ENCODE data around the gene L3MBTL1.

L3MBTL1 gene

GRCh38 chr20:43528258-43528875, 20.9 kb downstream of the L3MBTL1 start:
- H3K9me3 ChIP-seq (replicated peaks in 1 of 2; ENCODE audit: control insufficient read depth in 2 of 2, insufficient read depth in 1 of 2, low read depth in 1 of 2, low read length in 2 of 2) = no peaks in the 10 kb centered on the region
- no peak overlapping the region for H2BK15ac ChIP-seq (ENCODE audit: low read length)
- H3K4ac ChIP-seq (ENCODE audit: low read length) = no peak overlapping the region
- H3K79me1 ChIP-seq (ENCODE audit: low read depth, low read length) = no peaks in the 10 kb centered on the region
- H3K14ac ChIP-seq (ENCODE audit: low read length) = no peak overlapping the region
- H3K9ac ChIP-seq (ENCODE audit: low read depth, low read length, poor library complexity) = no peak overlapping the region
- no peak overlapping the region for H3K4me3 ChIP-seq (ENCODE audit: low read length in 2 of 2)
- WGBS, 2 donors (ENCODE audit: extremely low coverage in 2 of 2, insufficient read length in 2 of 2, insufficient replicate concordance in 1 of 2) = no CpG with 5 or more reads among the region's 8 CpGs
- no peaks in the 10 kb centered on the region for H3K4me1 ChIP-seq (ENCODE audit: control insufficient read depth in 2 of 2, insufficient read depth in 1 of 2, low read depth in 1 of 2, low read length in 2 of 2)
- no peak overlapping the region for H2AK5ac ChIP-seq (ENCODE audit: low read depth, low read length)
- H3K23ac ChIP-seq (ENCODE audit: low read depth, low read length, poor library complexity) = no peak overlapping the region
- H2AFZ ChIP-seq (ENCODE audit: low read length) = no peak overlapping the region
- H3K27ac ChIP-seq (replicated peaks; ENCODE audit: low read length) = no peak overlapping the region
- H2BK120ac ChIP-seq (ENCODE audit: low read depth, low read length) = no peak overlapping the region
- no peak for DNase-seq (ENCODE audit: low spot score)
- no peak overlapping the region for H4K91ac ChIP-seq (ENCODE audit: low read depth, low read length, poor library complexity)
- no peak overlapping the region for H2BK5ac ChIP-seq (ENCODE audit: low read length)
- no peak overlapping the region for H3K4me2 ChIP-seq (ENCODE audit: insufficient read depth, low read length, poor library complexity, severe bottlenecking)
- no peak overlapping the region for H3K18ac ChIP-seq (ENCODE audit: low read length)
- H3K36me3 ChIP-seq (replicated peaks in 1 of 2; ENCODE audit: control insufficient read depth in 2 of 2, insufficient read depth in 2 of 2, low read length in 2 of 2) = peaks cover 1 to 17% of the 10 kb centered on the region in 2 donors
- no peak overlapping the region for H2BK12ac ChIP-seq (ENCODE audit: low read length)
- no peaks in the 10 kb centered on the region for H3K27me3 ChIP-seq (ENCODE audit: control insufficient read depth in 3 of 3, insufficient read depth in 3 of 3, low read depth in 1 of 3, low read length in 3 of 3)
- no peak overlapping the region for H4K8ac ChIP-seq (ENCODE audit: low read depth, low read length)

DNA sequence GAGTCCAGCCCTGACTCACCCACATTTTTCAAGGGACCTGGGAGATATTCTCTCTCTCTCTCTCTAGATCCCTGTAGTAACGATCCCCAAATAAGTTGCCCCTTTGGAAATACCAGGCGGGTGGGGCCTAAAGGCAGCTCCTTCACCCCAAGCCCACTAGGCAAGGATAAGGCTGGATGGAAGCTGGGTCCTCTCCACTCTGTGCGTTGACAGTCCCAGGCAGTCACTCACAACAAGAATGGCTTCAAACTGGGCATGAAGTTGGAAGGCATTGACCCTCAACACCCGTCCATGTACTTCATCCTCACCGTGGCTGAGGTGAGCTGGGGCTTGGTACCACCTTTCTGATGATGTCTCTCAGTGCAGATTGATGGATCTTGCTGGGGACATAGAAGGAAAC, 21.6 kb downstream of the L3MBTL1 start:
- Histone ChIP-seq H3K14ac (ENCODE audit: low read length) (no peak overlapping the region), H4K91ac (ENCODE audit: low read depth, low read length, poor library complexity) (no peak overlapping the region), H4K8ac (ENCODE audit: low read depth, low read length) (no peak overlapping the region), H3K4ac (ENCODE audit: low read length) (no peak overlapping the region), H2BK120ac (ENCODE audit: low read depth, low read length) (no peak overlapping the region), H3K27ac (replicated peaks; ENCODE audit: low read length) (no peak overlapping the region), H2BK5ac (ENCODE audit: low read length) (no peak overlapping the region), H3K18ac (ENCODE audit: low read length) (no peak overlapping the region), H2AK5ac (ENCODE audit: low read depth, low read length) (no peak overlapping the region), H2BK12ac (ENCODE audit: low read length) (no peak overlapping the region), H3K9ac (ENCODE audit: low read depth, low read length, poor library complexity) (no peak overlapping the region), H3K4me3 (ENCODE audit: low read length in 2 of 2) (no peak overlapping the region), H2BK15ac (ENCODE audit: low read length) (no peak overlapping the region), H3K9me3 (replicated peaks in 1 of 2; ENCODE audit: control insufficient read depth in 2 of 2, insufficient read depth in 1 of 2, low read depth in 1 of 2, low read length in 2 of 2) (no peaks in the 10 kb centered on the region), H3K36me3 (replicated peaks in 1 of 2; ENCODE audit: control insufficient read depth in 2 of 2, insufficient read depth in 2 of 2, low read length in 2 of 2) (peaks cover 1 to 18% of the 10 kb centered on the region in 2 donors), H2AFZ (ENCODE audit: low read length) (no peak overlapping the region), H3K23ac (ENCODE audit: low read depth, low read length, poor library complexity) (no peak overlapping the region), H3K4me1 (ENCODE audit: control insufficient read depth in 2 of 2, insufficient read depth in 1 of 2, low read depth in 1 of 2, low read length in 2 of 2) (no peaks in the 10 kb centered on the region), H3K4me2 (ENCODE audit: insufficient read depth, low read length, poor library complexity, severe bottlenecking) (no peak overlapping the region), H3K79me1 (ENCODE audit: low read depth, low read length) (no peaks in the 10 kb centered on the region), H3K27me3 (ENCODE audit: control insufficient read depth in 3 of 3, insufficient read depth in 3 of 3, low read depth in 1 of 3, low read length in 3 of 3) (no peaks in the 10 kb centered on the region)
- no peak for DNase-seq (ENCODE audit: low spot score)
- WGBS, 2 donors (ENCODE audit: extremely low coverage in 2 of 2, insufficient read length in 2 of 2, insufficient replicate concordance in 1 of 2) = no CpG with 5 or more reads among the region's 5 CpGs

GRCh38 chr20:43529457-43530153, 22.1 kb downstream of the L3MBTL1 start:
- no CpG with 5 or more reads among the region's 3 CpGs for WGBS, 2 donors (ENCODE audit: extremely low coverage in 2 of 2, insufficient read length in 2 of 2, insufficient replicate concordance in 1 of 2)
- Histone ChIP-seq H3K23ac (ENCODE audit: low read depth, low read length, poor library complexity) (no peak overlapping the region), H3K79me1 (ENCODE audit: low read depth, low read length) (no peaks in the 10 kb centered on the region), H3K14ac (ENCODE audit: low read length) (no peak overlapping the region), H2BK5ac (ENCODE audit: low read length) (no peak overlapping the region), H2AK5ac (ENCODE audit: low read depth, low read length) (no peak overlapping the region), H3K27ac (replicated peaks; ENCODE audit: low read length) (no peak overlapping the region), H3K36me3 (replicated peaks in 1 of 2; ENCODE audit: control insufficient read depth in 2 of 2, insufficient read depth in 2 of 2, low read length in 2 of 2) (peaks cover 1 to 21% of the 10 kb centered on the region in 2 donors), H4K8ac (ENCODE audit: low read depth, low read length) (no peak overlapping the region), H3K4me2 (ENCODE audit: insufficient read depth, low read length, poor library complexity, severe bottlenecking) (no peak overlapping the region), H3K18ac (ENCODE audit: low read length) (no peak overlapping the region), H2BK15ac (ENCODE audit: low read length) (no peak overlapping the region), H3K4me1 (ENCODE audit: control insufficient read depth in 2 of 2, insufficient read depth in 1 of 2, low read depth in 1 of 2, low read length in 2 of 2) (no peaks in the 10 kb centered on the region), H3K4me3 (ENCODE audit: low read length in 2 of 2) (no peak overlapping the region), H4K91ac (ENCODE audit: low read depth, low read length, poor library complexity) (no peak overlapping the region), H3K9ac (ENCODE audit: low read depth, low read length, poor library complexity) (no peak overlapping the region), H2AFZ (ENCODE audit: low read length) (no peak overlapping the region), H3K9me3 (replicated peaks in 1 of 2; ENCODE audit: control insufficient read depth in 2 of 2, insufficient read depth in 1 of 2, low read depth in 1 of 2, low read length in 2 of 2) (no peaks in the 10 kb centered on the region), H2BK120ac (ENCODE audit: low read depth, low read length) (no peak overlapping the region), H3K4ac (ENCODE audit: low read length) (no peak overlapping the region), H2BK12ac (ENCODE audit: low read length) (no peak overlapping the region), H3K27me3 (ENCODE audit: control insufficient read depth in 3 of 3, insufficient read depth in 3 of 3, low read depth in 1 of 3, low read length in 3 of 3) (no peaks in the 10 kb centered on the region)
- DNase-seq (ENCODE audit: low spot score) = no peak

- H3K79me1 ChIP-seq (ENCODE audit: low read depth, low read length) = no peaks in the 10 kb centered on the region
- H4K91ac ChIP-seq (ENCODE audit: low read depth, low read length, poor library complexity) = no peak overlapping the region
- DNase-seq (ENCODE audit: low spot score) = no peak
- no peak overlapping the region for H3K4ac ChIP-seq (ENCODE audit: low read length)
- H3K23ac ChIP-seq (ENCODE audit: low read depth, low read length, poor library complexity) = no peak overlapping the region
- WGBS, 2 donors (ENCODE audit: extremely low coverage in 2 of 2, insufficient read length in 2 of 2, insufficient replicate concordance in 1 of 2) = no CpG with 5 or more reads among the region's 14 CpGs
- H3K4me2 ChIP-seq (ENCODE audit: insufficient read depth, low read length, poor library complexity, severe bottlenecking) = no peak overlapping the region
- no peak overlapping the region for H2BK12ac ChIP-seq (ENCODE audit: low read length)
- no peaks in the 10 kb centered on the region for H3K27me3 ChIP-seq (ENCODE audit: control insufficient read depth in 3 of 3, insufficient read depth in 3 of 3, low read depth in 1 of 3, low read length in 3 of 3)
- no peak overlapping the region for H2BK120ac ChIP-seq (ENCODE audit: low read depth, low read length)
- H3K9me3 ChIP-seq (replicated peaks in 1 of 2; ENCODE audit: control insufficient read depth in 2 of 2, insufficient read depth in 1 of 2, low read depth in 1 of 2, low read length in 2 of 2) = no peaks in the 10 kb centered on the region
- H3K4me1 ChIP-seq (ENCODE audit: control insufficient read depth in 2 of 2, insufficient read depth in 1 of 2, low read depth in 1 of 2, low read length in 2 of 2) = no peaks in the 10 kb centered on the region
- peak overlapping the region; percentile 24 for H3K9ac ChIP-seq (ENCODE audit: low read depth, low read length, poor library complexity)
- no peak overlapping the region for H4K8ac ChIP-seq (ENCODE audit: low read depth, low read length)
- peaks cover 1 to 21% of the 10 kb centered on the region in 2 donors for H3K36me3 ChIP-seq (replicated peaks in 1 of 2; ENCODE audit: control insufficient read depth in 2 of 2, insufficient read depth in 2 of 2, low read length in 2 of 2)
- H2AFZ ChIP-seq (ENCODE audit: low read length) = no peak overlapping the region
- no peak overlapping the region for H3K4me3 ChIP-seq (ENCODE audit: low read length in 2 of 2)
- no peak overlapping the region for H3K18ac ChIP-seq (ENCODE audit: low read length)
- no peak overlapping the region for H2BK15ac ChIP-seq (ENCODE audit: low read length)
- H3K14ac ChIP-seq (ENCODE audit: low read length) = no peak overlapping the region
- H3K27ac ChIP-seq (replicated peaks; ENCODE audit: low read length) = no peak overlapping the region
- no peak overlapping the region for H2BK5ac ChIP-seq (ENCODE audit: low read length)
- H2AK5ac ChIP-seq (ENCODE audit: low read depth, low read length) = no peak overlapping the region
These were observed 23.0 kb downstream of the L3MBTL1 start for GRCh38 chr20:43530321-43531090.

All from neuronal stem cell (in vitro differentiated cells).